Natural killer cell (primary cell): Measurements from ENCODE around the gene ZNF414. TPM values are rescaled to one million over a fixed set of nuclear protein-coding genes. Genes with fewer than 3 reads are reported as not detected.

Experiments
- ATAC-seq, 3 donors: fragments of 150-1000 bp in 2 of 3; fragments of 200-7000 bp in 1 of 3; cut with Tn5 transposase; 1 replicate in 1 of 3; 2 replicates in 2 of 3; pipeline ENCODE4 v1.10.0; 2021; ENCODE audit warnings: mild to moderate bottlenecking in 2 of 3, moderate library complexity in 2 of 3
- DNase-seq, 2 donors: peaks; one replicate each; pipeline versions ENCODE4 v3.0.0 to v3.0.0-alpha.2; 2013 to 2021; ENCODE audit warnings: mixed read lengths in 1 of 2
- H3K27ac ChIP-seq: one replicate; pipeline ENCODE4 v1.5.1; 2013; ENCODE audit warnings: mild to moderate bottlenecking, low read length
- H3K27me3 ChIP-seq: one replicate; pipeline ENCODE4 v1.6.1; 2013; ENCODE audit warnings: low read length; ENCODE audit not compliant: control insufficient read depth, insufficient read depth
- H3K36me3 ChIP-seq: one replicate; pipeline ENCODE4 v1.6.1; 2013; ENCODE audit warnings: low read length; ENCODE audit not compliant: control insufficient read depth, insufficient read depth
- H3K4me1 ChIP-seq: one replicate; pipeline ENCODE4 v1.6.1; 2013; ENCODE audit warnings: low read length; ENCODE audit not compliant: control insufficient read depth, insufficient read depth
- H3K4me3 ChIP-seq: one replicate; pipeline ENCODE4 v1.5.1; 2013; ENCODE audit warnings: low read length
- H3K9me3 ChIP-seq: one replicate; pipeline ENCODE4 v1.6.1; 2013; ENCODE audit warnings: low read length; ENCODE audit not compliant: control insufficient read depth, insufficient read depth
- H3K27ac Mint-ChIP-seq, 2 donors: one replicate each; pipeline ENCODE4 v1.8.0; 2022; ENCODE audit warnings: mild to moderate bottlenecking in 2 of 2, mixed read lengths in 2 of 2, moderate library complexity in 1 of 2
- H3K27me3 Mint-ChIP-seq, 2 donors: one replicate each; pipeline ENCODE4 v1.8.0; 2022; ENCODE audit warnings: low read depth in 2 of 2, mixed read lengths in 2 of 2
- H3K36me3 Mint-ChIP-seq: one replicate; pipeline ENCODE4 v1.8.0; 2022; ENCODE audit warnings: mixed read lengths
- H3K4me1 Mint-ChIP-seq, 2 donors: one replicate each; pipeline ENCODE4 v1.8.0; 2022; ENCODE audit warnings: mixed read lengths in 2 of 2
- H3K4me3 Mint-ChIP-seq: one replicate; pipeline ENCODE4 v1.8.0; 2022; ENCODE audit warnings: mild to moderate bottlenecking, moderate library complexity, mixed read lengths
- H3K9me3 Mint-ChIP-seq, 2 donors: one replicate each; pipeline ENCODE4 v1.8.0; 2022; ENCODE audit warnings: mixed read lengths in 2 of 2
- WGBS: methylation state at CpG from one replicate; pipeline ENCODE4 v1.1.7; 2013; ENCODE audit warnings: missing lambda C conversion rate; ENCODE audit not compliant: insufficient coverage; 5-methylcytosine and 5-hydroxymethylcytosine counted together
- intact Hi-C: fragments of 100-400 bp; cut with micrococcal nuclease; formaldehyde crosslinking; loops from one replicate; pipeline ENCODE4 v1.14.2; 2022
- total RNA-seq, 4 donors: library from RNA; stranded (reverse); fragments of 120-200 nt in 1 of 4; gene quantifications; one replicate each; pipeline versions ENCODE4 v1.2.3 to v1.2.4, GENCODE V29; 2013 to 2022
- TF ChIP-seq, protein P1 (sequence below): fragments of 200-600 bp; IDR thresholded peaks from one replicate; pipeline ENCODE4 v1.8.0; 2022; ENCODE audit warnings: antibody characterized with exemption

ZNF414 gene
- total RNA-seq, 3 donors from 2014 or later (not counting 1 experiment from before 2014, with no cell fraction given) = 42.1 to 46.4 (median 42.3) TPM

DNA sequence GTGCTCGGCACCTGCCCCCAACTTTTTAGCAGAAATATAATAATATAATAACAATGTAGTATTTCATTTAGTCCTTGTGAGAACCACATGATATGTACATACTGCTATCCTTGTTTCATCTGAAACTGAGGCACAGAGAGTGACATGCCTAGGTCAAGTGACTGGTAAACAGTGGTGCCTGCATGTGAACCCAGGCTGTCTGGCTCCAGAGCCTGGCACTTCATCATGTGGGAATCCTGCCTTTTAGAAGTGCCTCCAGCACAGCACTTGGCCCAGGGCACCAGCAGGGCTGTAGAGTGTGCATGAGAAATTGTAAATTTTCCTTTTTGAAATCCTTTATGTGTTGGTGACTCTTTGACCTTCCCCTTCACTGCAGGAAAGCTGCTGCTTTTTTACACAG is 39.0 kb downstream of the ZNF414 start:
- no peaks in the 10 kb centered on the region for H3K9me3 ChIP-seq
- TF ChIP-seq, protein P1, sequence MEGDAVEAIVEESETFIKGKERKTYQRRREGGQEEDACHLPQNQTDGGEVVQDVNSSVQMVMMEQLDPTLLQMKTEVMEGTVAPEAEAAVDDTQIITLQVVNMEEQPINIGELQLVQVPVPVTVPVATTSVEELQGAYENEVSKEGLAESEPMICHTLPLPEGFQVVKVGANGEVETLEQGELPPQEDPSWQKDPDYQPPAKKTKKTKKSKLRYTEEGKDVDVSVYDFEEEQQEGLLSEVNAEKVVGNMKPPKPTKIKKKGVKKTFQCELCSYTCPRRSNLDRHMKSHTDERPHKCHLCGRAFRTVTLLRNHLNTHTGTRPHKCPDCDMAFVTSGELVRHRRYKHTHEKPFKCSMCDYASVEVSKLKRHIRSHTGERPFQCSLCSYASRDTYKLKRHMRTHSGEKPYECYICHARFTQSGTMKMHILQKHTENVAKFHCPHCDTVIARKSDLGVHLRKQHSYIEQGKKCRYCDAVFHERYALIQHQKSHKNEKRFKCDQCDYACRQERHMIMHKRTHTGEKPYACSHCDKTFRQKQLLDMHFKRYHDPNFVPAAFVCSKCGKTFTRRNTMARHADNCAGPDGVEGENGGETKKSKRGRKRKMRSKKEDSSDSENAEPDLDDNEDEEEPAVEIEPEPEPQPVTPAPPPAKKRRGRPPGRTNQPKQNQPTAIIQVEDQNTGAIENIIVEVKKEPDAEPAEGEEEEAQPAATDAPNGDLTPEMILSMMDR = no peak
- DNase-seq (no peak), ATAC-seq (no peak)
- Mint-ChIP-seq H3K27ac (no peak overlapping the region), H3K36me3 (peaks cover 8% of the 10 kb centered on the region), H3K4me3 (no peak overlapping the region), H3K27me3 (no peaks in the 10 kb centered on the region), H3K9me3 (no peaks in the 10 kb centered on the region), H3K4me1 (peaks cover 19 to 25% of the 10 kb centered on the region in 2 donors)
- WGBS = no CpG with 5 or more reads among the region's 1 CpG
- H3K36me3 ChIP-seq = peaks cover 62% of the 10 kb centered on the region
- H3K4me3 ChIP-seq = no peak overlapping the region
- H3K4me1 ChIP-seq = peaks cover 36% of the 10 kb centered on the region
- H3K27ac ChIP-seq = no peak overlapping the region
- intact Hi-C loops = no loop called here
- H3K27me3 ChIP-seq = no peaks in the 10 kb centered on the region

DNA sequence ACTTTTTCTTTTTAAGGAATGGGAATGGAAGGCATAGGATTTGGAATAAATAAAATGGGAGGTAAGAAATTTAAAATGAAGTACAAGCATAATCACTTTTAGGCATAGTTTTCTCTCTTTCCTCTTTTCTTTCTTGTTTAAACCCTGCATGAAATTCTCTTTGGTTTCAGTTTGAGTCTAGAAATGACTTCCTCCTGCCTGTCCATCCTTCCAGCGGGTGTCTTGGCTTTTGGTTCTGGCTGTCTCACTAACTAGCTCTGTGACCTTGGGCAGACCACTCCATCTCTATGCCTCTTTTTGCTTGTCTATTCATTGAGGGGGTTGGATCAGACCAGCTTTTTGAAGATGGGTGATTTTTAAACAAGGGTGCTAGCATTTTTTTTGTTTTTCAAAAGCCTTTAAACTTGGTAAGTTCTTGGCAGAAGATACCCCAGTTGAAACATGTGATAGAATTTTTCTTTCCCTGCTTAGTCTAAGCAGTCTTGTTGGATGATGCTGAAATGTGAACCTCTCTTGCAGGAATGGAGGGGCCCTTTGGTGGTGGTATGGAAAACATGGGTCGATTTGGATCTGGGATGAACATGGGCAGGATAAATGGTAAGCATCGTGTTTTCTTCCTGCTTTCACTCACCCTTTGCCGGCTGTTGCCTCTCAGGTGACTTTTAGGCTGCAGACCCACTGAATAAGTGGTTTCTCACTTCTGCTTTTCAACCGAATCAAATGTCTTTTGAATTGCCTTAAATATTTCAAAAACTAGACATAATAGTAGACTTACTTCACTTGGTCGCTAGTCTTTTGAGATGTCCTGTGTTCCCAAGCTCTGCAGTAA is 40.1 kb downstream of the ZNF414 start:
- intact Hi-C loops = no loop called here
- H3K4me3 ChIP-seq = no peak overlapping the region
- Mint-ChIP-seq H3K36me3 (peaks cover 17% of the 10 kb centered on the region), H3K4me1 (peaks cover 26 to 29% of the 10 kb centered on the region in 2 donors), H3K4me3 (no peak overlapping the region), H3K27ac (peak overlapping the region; percentile 37 to 72), H3K9me3 (no peaks in the 10 kb centered on the region), H3K27me3 (no peaks in the 10 kb centered on the region)
- ATAC-seq (no peak), DNase-seq (no peak)
- no peaks in the 10 kb centered on the region for H3K27me3 ChIP-seq
- no peaks in the 10 kb centered on the region for H3K9me3 ChIP-seq
- H3K36me3 ChIP-seq = peaks cover 71% of the 10 kb centered on the region
- peak overlapping the region; percentile 37 for H3K27ac ChIP-seq
- peaks cover 24% of the 10 kb centered on the region for H3K4me1 ChIP-seq
- whole genome bisulfite sequencing = 28% methylated on average over 6 of the region's 6 CpGs
- TF ChIP-seq, protein P1 = no peak

DNA sequence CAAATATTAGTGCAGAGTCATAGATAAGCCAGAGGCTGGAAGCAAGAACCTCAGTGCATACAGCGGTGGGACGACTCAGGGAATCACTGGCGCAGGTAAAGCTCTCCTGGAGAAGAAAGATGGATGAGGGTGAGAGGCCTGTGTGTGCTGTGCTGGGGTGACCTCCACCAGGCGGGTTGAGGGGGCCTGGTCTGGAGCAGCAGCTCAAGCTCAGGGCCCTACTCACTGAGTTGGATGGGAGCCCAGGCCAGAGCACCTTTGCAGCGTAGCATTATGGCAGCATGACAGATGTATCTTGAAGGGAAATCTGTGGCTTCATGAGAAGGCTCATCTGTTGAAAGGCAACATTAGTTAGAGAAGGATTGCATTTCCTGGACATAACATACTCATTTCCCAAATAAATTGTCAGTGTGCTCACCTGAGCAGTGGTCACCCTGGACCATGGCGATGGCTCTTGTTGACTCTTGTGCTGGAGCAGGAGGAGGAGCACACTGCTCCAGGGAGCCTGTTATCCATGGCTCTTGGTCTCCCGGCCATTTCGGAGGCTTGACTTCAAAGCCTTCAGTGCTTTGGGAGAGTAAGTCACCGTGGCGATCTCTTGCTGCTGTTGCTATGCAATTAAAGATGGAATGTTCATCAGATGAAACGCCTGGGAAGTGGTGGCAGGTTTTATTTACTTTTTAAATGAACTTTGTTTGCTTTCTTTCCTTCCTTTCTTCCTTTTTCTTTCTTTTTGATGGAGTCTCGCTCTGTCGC is 44.2 kb downstream of the ZNF414 start:
- ATAC-seq = peak in 1 of 3 donors; percentile 29
- Mint-ChIP-seq H3K36me3 (peaks cover 50% of the 10 kb centered on the region), H3K27me3 (no peaks in the 10 kb centered on the region), H3K4me3 (no peak overlapping the region), H3K9me3 (no peaks in the 10 kb centered on the region), H3K27ac (peak overlapping the region in 1 of 2 donors; percentile 63), H3K4me1 (peaks cover 9 to 11% of the 10 kb centered on the region in 2 donors)
- no peak for DNase-seq
- Histone ChIP-seq H3K27me3 (no peaks in the 10 kb centered on the region), H3K4me1 (peaks cover 5% of the 10 kb centered on the region), H3K27ac (no peak overlapping the region), H3K9me3 (no peaks in the 10 kb centered on the region), H3K4me3 (no peak overlapping the region), H3K36me3 (peaks cover 81% of the 10 kb centered on the region)
- intact Hi-C loops = no loop called here
- whole genome bisulfite sequencing = 92% methylated on average over 13 of the region's 13 CpGs
- TF ChIP-seq, protein P1 = no peak
